HG03045 (cell line): ENCODE results near the gene FAM227B.
A peak's percentile ranks its signal among the peaks of the same experiment; 100 is the strongest.
"Not testable (repeated sequence)": the region's sequence is repeated elsewhere in the genome, so short reads cannot be mapped to it uniquely, and the experiment has no call there.

ENCODE experiments used
- ATAC-seq: cut with Tn5 transposase; IDR thresholded peaks from one replicate; pipeline ENCODE4 v1.9.1; 2021; ENCODE audit warnings: mild to moderate bottlenecking, moderate library complexity; ENCODE audit not compliant: unreplicated experiment

FAM227B gene

GRCh38 chr15:49612240-49612639, 8.4 kb downstream of the FAM227B start:
- ATAC-seq, result not testable (repeated sequence)

GRCh38 chr15:49610157-49610918, 10.3 kb downstream of the FAM227B start:
- no peak for ATAC-seq

- ATAC-seq, result no peak
These were observed 14.0 kb downstream of the FAM227B start for GRCh38 chr15:49606594-49606993.

- ATAC-seq, result no peak
These were observed 15.0 kb downstream of the FAM227B start for GRCh38 chr15:49605588-49605987.

- no peak for ATAC-seq
These were observed 15.8 kb downstream of the FAM227B start for GRCh38 chr15:49604625-49605409.

- ATAC-seq, result not testable (repeated sequence)
These were observed 27.7 kb downstream of the FAM227B start for GRCh38 chr15:49592829-49593316.

- ATAC-seq, result peak; percentile 65
These were observed 31.6 kb downstream of the FAM227B start for GRCh38 chr15:49589030-49589429.

- no peak for ATAC-seq
These were observed 47.2 kb downstream of the FAM227B start for GRCh38 chr15:49573421-49573820.

- no peak for ATAC-seq
These were observed 49.9 kb downstream of the FAM227B start for GRCh38 chr15:49570672-49571071.

GRCh38 chr15:49570174-49570573, 50.4 kb downstream of the FAM227B start:
- ATAC-seq, result no peak

GRCh38 chr15:49560045-49560444, 60.6 kb downstream of the FAM227B start:
- no peak for ATAC-seq

GRCh38 chr15:49558929-49559328, 61.7 kb downstream of the FAM227B start:
- no peak for ATAC-seq

- no peak for ATAC-seq
These were observed 64.2 kb downstream of the FAM227B start for GRCh38 chr15:49556437-49556836.

GRCh38 chr15:49550342-49550741, 70.3 kb downstream of the FAM227B start:
- not testable (repeated sequence) for ATAC-seq

GRCh38 chr15:49538520-49538919, 82.1 kb downstream of the FAM227B start:
- no peak for ATAC-seq

GRCh38 chr15:49530092-49530491, 90.5 kb downstream of the FAM227B start:
- ATAC-seq, result no peak

GRCh38 chr15:49528289-49528688, 92.3 kb downstream of the FAM227B start:
- no peak for ATAC-seq

GRCh38 chr15:49521802-49522201, 98.8 kb downstream of the FAM227B start:
- no peak for ATAC-seq

- ATAC-seq, result not testable (repeated sequence)
These were observed 107.9 kb downstream of the FAM227B start for GRCh38 chr15:49512739-49513138.

- no peak for ATAC-seq
These were observed 113.4 kb downstream of the FAM227B start for GRCh38 chr15:49507261-49507660.

GRCh38 chr15:49506341-49506740, 114.3 kb downstream of the FAM227B start:
- no peak for ATAC-seq

GRCh38 chr15:49501586-49501985, 119.0 kb downstream of the FAM227B start:
- no peak for ATAC-seq
